Suprapubic skin (tissue), 4 donors: ENCODE measurements around the gene ROPN1L.

ENCODE experiments used
- EP300 ChIP-seq: sonication (generic); formaldehyde crosslinking; IDR thresholded peaks from one replicate; pipeline ENCODE4 v1.6.1; 2017; ENCODE audit warnings: antibody characterized with exemption
- POLR2A ChIP-seq, 2 donors: fragments of 450-650 bp; IDR thresholded peaks; one replicate each; pipeline ENCODE4 v1.6.1; 2017; ENCODE audit warnings: antibody characterized with exemption in 2 of 2, mild to moderate bottlenecking in 2 of 2, moderate library complexity in 2 of 2
- POLR2AphosphoS5 ChIP-seq, 3 donors: sonication (generic); formaldehyde crosslinking; IDR thresholded peaks; one replicate each; pipeline ENCODE4 v1.6.1; 2017; ENCODE audit warnings: antibody characterized with exemption in 3 of 3
- TF ChIP-seq, protein P1 (sequence below), 2 donors: fragments of 200-600 bp in 1 of 2; fragments of 450-650 bp in 1 of 2; sonication (generic) in 1 of 2; IDR thresholded peaks; one replicate each; pipeline ENCODE4 v1.5.1; 2016 to 2019; ENCODE audit warnings: antibody characterized with exemption in 2 of 2, mild to moderate bottlenecking in 1 of 2, moderate library complexity in 1 of 2

DNA sequence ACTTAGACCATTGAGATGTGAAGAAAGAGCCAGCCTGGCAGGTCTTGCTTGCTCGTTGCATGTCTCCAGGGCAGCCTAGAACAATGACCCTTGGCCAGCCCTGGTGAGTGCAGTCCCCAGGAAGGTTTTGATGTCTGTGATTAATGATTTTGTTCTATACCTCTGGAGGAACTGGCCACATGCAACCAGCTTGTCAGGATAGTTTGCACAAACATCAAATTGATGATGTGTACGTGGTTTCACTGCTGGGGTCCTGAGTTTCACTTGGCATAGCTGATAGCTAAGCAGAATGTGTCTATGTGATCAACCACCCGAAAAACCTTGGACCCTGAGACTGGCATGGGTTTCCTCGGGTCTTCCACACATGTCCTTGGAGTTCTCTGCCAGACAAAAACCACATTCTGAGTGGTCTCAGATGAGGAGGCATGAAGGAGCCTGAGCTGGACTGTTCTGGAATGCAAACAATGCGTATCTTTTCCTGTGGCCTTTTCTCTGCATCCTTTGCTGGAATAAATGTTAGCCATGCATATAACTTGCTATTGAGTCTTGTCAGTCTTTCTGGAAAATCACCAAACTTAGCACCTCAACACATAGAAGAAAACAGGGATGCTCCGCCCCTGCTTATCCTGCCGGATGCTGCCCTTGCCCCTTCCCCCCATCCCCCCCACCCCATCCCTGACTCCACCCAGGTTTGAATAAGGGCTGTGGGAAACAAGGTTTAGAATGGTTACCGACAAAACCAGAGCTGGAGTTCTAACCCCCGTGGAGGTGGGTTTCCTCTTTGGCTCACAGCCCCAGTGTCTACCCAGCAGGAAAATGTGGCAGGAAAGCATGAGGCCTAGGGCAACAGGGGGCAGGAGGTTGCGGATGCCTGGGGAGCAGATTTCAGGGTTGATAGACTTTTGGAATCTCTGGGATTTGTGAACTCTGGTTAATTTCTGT is 72.1 kb downstream of the ROPN1L start:
- TF ChIP-seq POLR2AphosphoS5 (IDR thresholded peaks at IDR 0.05) (no peak), POLR2A (IDR thresholded peaks at IDR 0.05) (no peak), EP300 (no peak)
- TF ChIP-seq, protein P1, sequence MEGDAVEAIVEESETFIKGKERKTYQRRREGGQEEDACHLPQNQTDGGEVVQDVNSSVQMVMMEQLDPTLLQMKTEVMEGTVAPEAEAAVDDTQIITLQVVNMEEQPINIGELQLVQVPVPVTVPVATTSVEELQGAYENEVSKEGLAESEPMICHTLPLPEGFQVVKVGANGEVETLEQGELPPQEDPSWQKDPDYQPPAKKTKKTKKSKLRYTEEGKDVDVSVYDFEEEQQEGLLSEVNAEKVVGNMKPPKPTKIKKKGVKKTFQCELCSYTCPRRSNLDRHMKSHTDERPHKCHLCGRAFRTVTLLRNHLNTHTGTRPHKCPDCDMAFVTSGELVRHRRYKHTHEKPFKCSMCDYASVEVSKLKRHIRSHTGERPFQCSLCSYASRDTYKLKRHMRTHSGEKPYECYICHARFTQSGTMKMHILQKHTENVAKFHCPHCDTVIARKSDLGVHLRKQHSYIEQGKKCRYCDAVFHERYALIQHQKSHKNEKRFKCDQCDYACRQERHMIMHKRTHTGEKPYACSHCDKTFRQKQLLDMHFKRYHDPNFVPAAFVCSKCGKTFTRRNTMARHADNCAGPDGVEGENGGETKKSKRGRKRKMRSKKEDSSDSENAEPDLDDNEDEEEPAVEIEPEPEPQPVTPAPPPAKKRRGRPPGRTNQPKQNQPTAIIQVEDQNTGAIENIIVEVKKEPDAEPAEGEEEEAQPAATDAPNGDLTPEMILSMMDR (IDR thresholded peaks at IDR 0.05): no peak
